GM12874 (cell line): ENCODE results near the gene RAB11A.

ENCODE experiments used
- CTCF ChIP-seq: IDR thresholded peaks from 2 replicates; pipeline ENCODE4 v1.5.1; 2011; ENCODE audit warnings: low read depth, mild to moderate bottlenecking, control low read depth, low read length, moderate library complexity; ENCODE audit not compliant: insufficient read depth

RAB11A gene

GRCh38 chr15:65870889-65871533 lies 1.7 kb downstream of the RAB11A start:
- no peak for TF ChIP-seq CTCF

DNA sequence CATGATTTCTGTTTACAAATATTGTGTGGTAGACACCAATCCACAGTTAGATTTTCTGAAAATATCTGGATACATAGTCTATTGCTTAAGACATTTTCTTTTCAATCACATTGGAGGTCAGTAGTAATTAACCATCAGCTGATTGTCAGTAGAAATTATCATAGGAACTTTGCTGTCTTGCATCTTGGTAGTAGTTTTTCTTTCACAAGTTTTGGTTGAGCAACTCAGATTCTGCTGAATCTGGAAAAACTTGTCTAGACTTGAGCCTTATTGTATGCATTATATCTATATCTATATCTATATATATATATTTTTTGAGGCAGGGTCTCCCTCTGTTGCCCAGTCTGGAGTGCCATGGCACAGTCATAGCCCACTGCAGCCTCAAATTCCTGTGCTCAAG lies 4.0 kb downstream of the RAB11A start:
- no peak for TF ChIP-seq CTCF

- TF ChIP-seq CTCF = no peak
Measured at GRCh38 chr15:65875458-65875857, 6.2 kb downstream of the RAB11A start.

- TF ChIP-seq CTCF = no peak
Measured at GRCh38 chr15:65877749-65878148, 8.5 kb downstream of the RAB11A start.

DNA sequence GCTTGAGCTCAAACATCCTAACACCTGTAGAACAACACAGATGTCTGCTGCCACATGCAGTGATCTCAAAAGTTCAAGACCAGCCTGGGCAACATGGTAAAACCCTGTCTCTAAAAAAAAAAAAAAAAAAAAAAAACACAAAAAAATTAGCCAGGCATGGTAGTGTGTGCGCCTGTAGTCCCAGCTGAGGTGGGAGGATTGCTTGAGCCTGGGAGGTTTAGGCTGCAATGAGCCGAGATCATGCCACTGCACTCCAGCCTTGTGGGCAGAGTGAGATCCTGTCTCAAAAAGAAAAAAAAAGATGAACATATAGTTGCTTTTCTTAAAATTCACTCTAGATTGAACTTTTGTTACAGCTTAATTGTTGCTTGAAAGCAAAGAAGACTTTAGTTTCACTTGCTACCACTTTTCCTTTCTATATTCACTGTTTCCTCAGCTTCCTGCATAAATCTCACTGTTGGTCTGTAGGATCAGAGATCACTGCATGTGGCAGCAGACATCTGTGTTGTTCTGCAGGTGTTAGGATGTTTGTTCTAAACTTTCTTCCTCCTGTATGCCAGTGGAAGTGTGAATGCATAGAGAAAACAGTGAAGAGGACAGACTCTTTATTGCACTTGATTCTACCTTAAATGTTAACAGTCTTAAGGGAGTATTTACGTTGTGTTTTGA lies 12.6 kb downstream of the RAB11A start:
- TF ChIP-seq CTCF = no peak

DNA sequence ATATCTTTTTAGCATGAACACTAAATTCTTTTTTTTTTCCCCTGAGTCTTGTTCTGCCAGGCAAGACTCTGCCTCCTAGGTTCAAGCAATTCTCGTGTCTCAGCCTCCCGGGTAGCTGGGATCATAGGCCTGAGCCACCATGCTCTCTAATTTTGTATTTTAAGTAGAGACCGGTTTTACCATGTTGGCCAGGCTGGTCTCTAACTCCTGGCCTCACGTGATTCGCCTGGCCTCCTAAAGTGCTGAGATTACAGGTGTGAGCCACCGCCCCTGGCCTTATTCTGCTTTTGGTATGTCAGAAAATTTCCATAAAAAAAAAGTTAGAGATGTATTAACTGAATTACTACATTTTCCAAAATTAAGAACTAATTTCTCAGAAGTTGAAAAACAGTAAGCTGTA lies 14.3 kb downstream of the RAB11A start:
- TF ChIP-seq CTCF = no peak

- no peak for TF ChIP-seq CTCF
Measured at GRCh38 chr15:65884511-65884910, 15.2 kb downstream of the RAB11A start.
